Naive thymus-derived CD8-positive, alpha-beta T cell (primary cell): ENCODE results near the gene CACYBP. TPM values are rescaled to one million over a fixed set of nuclear protein-coding genes. Genes with fewer than 3 reads are reported as not detected.

Experiments used
- ATAC-seq, 2 donors: fragments of 150-1000 bp; cut with Tn5 transposase in 1 of 2; sonication (Bioruptor Pico), chemical (Tn5 transposase) in 1 of 2; 1 replicate in 1 of 2; 2 replicates in 1 of 2; pipeline ENCODE4 v1.10.0; 2021; ENCODE audit warnings: mild to moderate bottlenecking in 2 of 2, moderate library complexity in 2 of 2
- POLR2A ChIA-PET: fragments of 350-600 bp; sonication (Branson Sonifier 250); formaldehyde crosslinking; loops from one replicate; lab custom pipeline; 2021; ENCODE audit warnings: antibody characterized with exemption; lab: Charles Lee
- DNase-seq, 10 donors: peaks; one replicate each; pipeline versions ENCODE4 v3.0.0 to v3.0.0-alpha.2; 2020 to 2022
- H3K27ac Mint-ChIP-seq, 10 donors: one replicate each; pipeline ENCODE4 v1.8.0; 2020 to 2022; ENCODE audit warnings: mild to moderate bottlenecking in 10 of 10, mixed read lengths in 10 of 10, moderate library complexity in 4 of 10, inconsistent platforms in 1 of 10
- H3K27me3 Mint-ChIP-seq, 5 donors: one replicate each; pipeline ENCODE4 v1.8.0; 2021 to 2022; ENCODE audit warnings: mixed read lengths in 5 of 5
- H3K36me3 Mint-ChIP-seq, 3 donors: one replicate each; pipeline ENCODE4 v1.8.0; 2020 to 2022; ENCODE audit warnings: mixed read lengths in 3 of 3, mild to moderate bottlenecking in 2 of 3, inconsistent platforms in 1 of 3
- H3K4me1 Mint-ChIP-seq, 4 donors: one replicate each; pipeline ENCODE4 v1.8.0; 2021 to 2022; ENCODE audit warnings: mixed read lengths in 4 of 4
- H3K4me3 Mint-ChIP-seq, 10 donors: one replicate each; pipeline ENCODE4 v1.8.0; 2020 to 2022; ENCODE audit warnings: mild to moderate bottlenecking in 10 of 10, mixed read lengths in 10 of 10, moderate library complexity in 6 of 10, inconsistent platforms in 1 of 10
- H3K9me3 Mint-ChIP-seq, 9 donors: one replicate each; pipeline ENCODE4 v1.8.0; 2020 to 2022; ENCODE audit warnings: mixed read lengths in 9 of 9, mild to moderate bottlenecking in 3 of 9, inconsistent platforms in 1 of 9, moderate library complexity in 1 of 9
- polyA plus RNA-seq, 3 donors: library from polyadenylated mRNA; unstranded; fragments of 300-500 nt; fragmentation: Illumina TruSeq; gene quantifications; one replicate each; pipeline ENCODE4 v1.2.3, GENCODE V29; 2021
- total RNA-seq, 8 experiments: library from RNA in 2 of 8; stranded (reverse) in 2 of 8; gene quantifications; one replicate each; pipeline ENCODE4 v1.2.3 and lab custom pipeline; 2021 to 2026

Gene CACYBP
- total and polyA plus RNA-seq, 5 experiments from 2014 or later: 97.3 to 185 (median 167) TPM

DNA sequence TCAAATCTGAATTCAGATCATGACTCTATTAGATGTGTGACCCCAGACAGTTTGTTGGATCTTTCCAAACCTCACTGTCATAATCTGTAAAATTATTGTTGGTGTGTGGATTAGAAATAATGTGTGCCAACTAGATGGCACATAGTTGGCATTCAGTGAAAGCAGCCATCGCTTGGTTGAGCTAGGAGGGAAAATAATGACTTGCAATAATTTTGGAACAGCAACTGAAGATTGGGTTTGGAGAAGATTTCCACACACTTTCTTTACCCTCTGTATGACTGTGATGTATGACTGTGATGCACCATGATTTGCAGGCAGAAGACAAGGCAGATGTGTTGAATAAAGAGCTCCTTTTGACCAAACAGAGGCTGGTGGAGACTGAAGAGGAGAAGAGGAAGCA is 24.0 kb upstream of the CACYBP start:
- DNase-seq (no peak), ATAC-seq (no peak)
- POLR2A ChIA-PET: interaction anchor here (0.6 to 2.6 kb wide), 3 partner anchors 10 to 52 kb away, joined by 3 to 9 read pairs (median 5); no protein-coding TSS in a partner anchor
- Mint-ChIP-seq H3K27ac (peak overlapping the region in 3 of 10 donors; percentile 11 to 60 (median 53)), H3K9me3 (no peaks in the 10 kb centered on the region), H3K27me3 (no peaks in the 10 kb centered on the region), H3K4me3 (peak overlapping the region in 1 of 10 donors; percentile 8), H3K4me1 (peaks cover 24 to 49% (median 35%) of the 10 kb centered on the region in 4 donors), H3K36me3 (peaks cover 12 to 64% (median 50%) of the 10 kb centered on the region in 3 donors)

- no peak for DNase-seq
- Mint-ChIP-seq H3K27me3 (no peaks in the 10 kb centered on the region), H3K4me3 (no peak overlapping the region), H3K36me3 (peaks cover 16 to 71% (median 52%) of the 10 kb centered on the region in 3 donors), H3K9me3 (no peaks in the 10 kb centered on the region), H3K4me1 (peaks cover 23 to 45% (median 31%) of the 10 kb centered on the region in 4 donors), H3K27ac (peak overlapping the region in 2 of 10 donors; percentile 26 to 57)
- POLR2A ChIA-PET: interaction anchor here (0.6 to 2.6 kb wide), 6 partner anchors 11 to 98 kb away, joined by 3 to 9 read pairs (median 5); no protein-coding TSS in a partner anchor
- ATAC-seq: no peak
Observed at GRCh38 chr1:174976436-174977108, 23.2 kb upstream of the CACYBP start.

DNA sequence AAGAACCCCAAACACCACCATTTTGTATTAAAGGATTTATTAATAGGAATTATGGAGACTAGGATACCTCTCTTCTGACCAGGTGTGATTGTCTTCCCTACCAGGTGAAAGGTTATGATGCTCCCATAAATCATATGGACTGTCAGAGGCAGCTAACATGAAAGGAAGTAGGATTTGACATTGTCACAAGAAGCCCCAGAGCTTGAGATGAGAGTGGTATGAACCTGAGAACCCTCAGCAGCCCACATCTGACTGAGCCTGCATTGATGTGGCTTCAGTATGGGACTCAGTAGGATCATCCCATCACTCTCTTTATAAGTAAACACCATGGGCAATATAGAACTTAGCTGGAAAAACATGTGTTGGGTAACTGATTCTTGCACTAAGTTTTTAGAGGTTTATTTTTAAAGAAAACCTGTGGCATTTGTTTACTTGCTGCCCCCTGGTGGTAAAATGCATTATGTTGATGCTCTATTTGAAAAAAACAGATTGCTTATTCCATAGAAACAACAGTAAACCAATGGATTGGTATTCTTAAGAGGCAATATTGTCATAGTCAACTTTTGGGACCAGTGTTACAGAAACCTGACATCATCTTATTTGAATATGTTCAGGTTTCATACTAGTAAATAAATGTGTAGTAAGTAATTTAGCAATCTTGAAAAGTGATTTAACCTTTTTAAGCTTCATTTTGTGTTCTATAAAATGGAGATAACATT is 16.6 kb upstream of the CACYBP start:
- DNase-seq (peak in 8 of 10 donors; percentile 28 to 68 (median 53)), ATAC-seq (peak in 1 of 2 donors; percentile 49)
- peak overlapping the region in 8 of 10 donors; percentile 8 to 75 (median 42) for H3K27ac Mint-ChIP-seq
- peaks cover 0 to 3% (median 0%) of the 10 kb centered on the region in 9 donors for H3K9me3 Mint-ChIP-seq
- H3K4me3 Mint-ChIP-seq: no peak overlapping the region
- H3K4me1 Mint-ChIP-seq: peaks cover 9 to 31% (median 28%) of the 10 kb centered on the region in 4 donors
- H3K36me3 Mint-ChIP-seq: peaks cover 17 to 51% (median 30%) of the 10 kb centered on the region in 3 donors
- POLR2A ChIA-PET: interaction anchor here (0.8 to 1.9 kb wide), 8 partner anchors 10 to 105 kb away, joined by 3 to 19 read pairs (median 4); partner anchors contain the start of gene CACYBP
- no peaks in the 10 kb centered on the region for H3K27me3 Mint-ChIP-seq

- Mint-ChIP-seq H3K4me1 (peaks cover 18 to 41% (median 39%) of the 10 kb centered on the region in 4 donors), H3K27me3 (no peaks in the 10 kb centered on the region), H3K36me3 (peaks cover 17 to 43% (median 29%) of the 10 kb centered on the region in 3 donors), H3K4me3 (peak overlapping the region in 1 of 10 donors; percentile 25), H3K9me3 (peaks cover 0 to 3% (median 0%) of the 10 kb centered on the region in 9 donors), H3K27ac (peak overlapping the region in 4 of 10 donors; percentile 9 to 70 (median 66))
- ATAC-seq: no peak
- POLR2A ChIA-PET: interaction anchor here (1.3 to 3.0 kb wide), 3 partner anchors 12 to 18 kb away, joined by 5 to 16 read pairs (median 5); no protein-coding TSS in a partner anchor
- DNase-seq: no peak
Observed at GRCh38 chr1:174984952-174985351, 14.8 kb upstream of the CACYBP start.

DNA sequence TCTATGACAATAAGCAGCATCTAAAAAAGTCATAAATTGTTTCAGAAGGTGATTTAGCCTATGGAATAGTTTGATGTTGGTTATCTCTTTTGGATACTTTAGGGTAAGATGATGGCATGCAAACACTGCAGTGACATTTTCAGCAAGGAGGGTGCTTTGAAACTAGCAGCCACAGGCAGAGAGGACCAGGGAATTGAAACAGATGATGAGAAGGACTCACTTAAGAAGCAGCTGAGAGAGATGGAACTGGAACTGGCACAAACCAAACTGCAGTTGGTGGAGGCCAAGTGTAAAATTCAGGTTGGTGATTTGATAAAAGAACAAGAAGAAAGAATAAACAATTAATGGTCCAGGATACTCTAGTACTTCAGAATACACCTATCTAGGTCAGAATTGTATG is 11.2 kb upstream of the CACYBP start:
- Mint-ChIP-seq H3K4me3 (peak overlapping the region in 8 of 10 donors; percentile 5 to 56 (median 36)), H3K4me1 (peaks cover 13 to 39% (median 33%) of the 10 kb centered on the region in 4 donors)

GRCh38 chr1:174988986-174989385 is 10.8 kb upstream of the CACYBP start:
- POLR2A ChIA-PET: interaction anchor here (1.2 to 2.0 kb wide), 3 partner anchors 10 to 189 kb away, joined by 5 to 25 read pairs (median 7); partner anchors contain the start of gene CACYBP
- no peaks in the 10 kb centered on the region for H3K27me3 Mint-ChIP-seq
- peaks cover 0 to 16% (median 4%) of the 10 kb centered on the region in 3 donors for H3K36me3 Mint-ChIP-seq
- peak overlapping the region; percentile 45 to 97 (median 96) for H3K27ac Mint-ChIP-seq
- H3K4me3 Mint-ChIP-seq: peak overlapping the region; percentile 9 to 87 (median 60)
- ATAC-seq (no peak), DNase-seq (no peak)
- H3K9me3 Mint-ChIP-seq: no peaks in the 10 kb centered on the region
- peaks cover 13 to 39% (median 33%) of the 10 kb centered on the region in 4 donors for H3K4me1 Mint-ChIP-seq

More for the DNA sequence above, 11.2 kb upstream of the CACYBP start:
- POLR2A ChIA-PET: interaction anchor here (1.2 to 2.0 kb wide), 3 partner anchors 11 to 189 kb away, joined by 5 to 25 read pairs (median 7); partner anchors contain the start of gene CACYBP
- Mint-ChIP-seq H3K36me3 (peaks cover 0 to 16% (median 4%) of the 10 kb centered on the region in 3 donors), H3K27me3 (no peaks in the 10 kb centered on the region), H3K27ac (peak overlapping the region in 9 of 10 donors; percentile 1 to 97 (median 80)), H3K9me3 (no peaks in the 10 kb centered on the region)
- ATAC-seq (no peak), DNase-seq (no peak)

- POLR2A ChIA-PET: interaction anchor here (0.5 to 2.0 kb wide), 5 partner anchors 10 to 318 kb away, joined by 3 to 25 read pairs (median 6); partner anchors contain the start of gene CACYBP
- Mint-ChIP-seq H3K4me3 (peak overlapping the region; percentile 71 to 90 (median 85)), H3K36me3 (peaks cover 0 to 16% (median 4%) of the 10 kb centered on the region in 3 donors), H3K27me3 (no peaks in the 10 kb centered on the region), H3K27ac (peak overlapping the region; percentile 91 to 97 (median 96)), H3K4me1 (peaks cover 13 to 37% (median 30%) of the 10 kb centered on the region in 4 donors), H3K9me3 (no peaks in the 10 kb centered on the region)
- DNase-seq (no peak), ATAC-seq (no peak)
Observed at GRCh38 chr1:174989536-174990220, 10.1 kb upstream of the CACYBP start.

- Mint-ChIP-seq H3K4me1 (peaks cover 11 to 29% (median 23%) of the 10 kb centered on the region in 4 donors), H3K4me3 (peak overlapping the region; percentile 77 to 90 (median 88)), H3K9me3 (no peaks in the 10 kb centered on the region), H3K27ac (peak overlapping the region; percentile 91 to 97 (median 96)), H3K27me3 (no peaks in the 10 kb centered on the region), H3K36me3 (peaks cover 0 to 16% (median 4%) of the 10 kb centered on the region in 3 donors)
- ATAC-seq (peak; percentile 64 to 70), DNase-seq (peak in 3 of 10 donors; percentile 32 to 40 (median 38))
- POLR2A ChIA-PET: interaction anchor here (1.8 to 2.0 kb wide), 2 partner anchors 9 to 191 kb away, joined by 5 to 25 read pairs; partner anchors contain the start of gene CACYBP
Observed at GRCh38 chr1:174990382-174990999, 9.3 kb upstream of the CACYBP start.

- no peak for DNase-seq
- no peak for ATAC-seq
- Mint-ChIP-seq H3K36me3 (peaks cover 0 to 18% (median 4%) of the 10 kb centered on the region in 3 donors), H3K27ac (peak overlapping the region in 7 of 10 donors; percentile 31 to 67 (median 50)), H3K4me1 (peaks cover 11 to 27% (median 18%) of the 10 kb centered on the region in 4 donors), H3K4me3 (peak overlapping the region in 2 of 10 donors; percentile 10 to 24), H3K9me3 (no peaks in the 10 kb centered on the region), H3K27me3 (no peaks in the 10 kb centered on the region)
- POLR2A ChIA-PET: interaction anchor here (1.0 to 1.4 kb wide), 3 partner anchors 26 to 192 kb away, joined by 3 to 4 read pairs (median 3); partner anchors contain the start of gene MRPS14
Observed at GRCh38 chr1:174991473-174991872, 8.3 kb upstream of the CACYBP start.

GRCh38 chr1:174995121-174995520 is 4.6 kb upstream of the CACYBP start:
- H3K27me3 Mint-ChIP-seq: no peaks in the 10 kb centered on the region
- ATAC-seq (no peak), DNase-seq (no peak)
- H3K9me3 Mint-ChIP-seq: no peaks in the 10 kb centered on the region
- H3K36me3 Mint-ChIP-seq: peaks cover 0 to 6% (median 0%) of the 10 kb centered on the region in 3 donors
- POLR2A ChIA-PET: interaction anchor here (1.0 to 6.3 kb wide), 2 partner anchors 12 to 27 kb away, joined by 3 to 204 read pairs; no protein-coding TSS in a partner anchor
- no peak overlapping the region for H3K4me3 Mint-ChIP-seq
- H3K27ac Mint-ChIP-seq: peak overlapping the region in 1 of 10 donors; percentile 61
- peaks cover 0 to 20% (median 11%) of the 10 kb centered on the region in 4 donors for H3K4me1 Mint-ChIP-seq

- Mint-ChIP-seq H3K4me1 (peaks cover 7 to 18% (median 13%) of the 10 kb centered on the region in 4 donors), H3K36me3 (peaks cover 0 to 6% (median 0%) of the 10 kb centered on the region in 3 donors), H3K4me3 (no peak overlapping the region), H3K27me3 (no peaks in the 10 kb centered on the region), H3K27ac (peak overlapping the region in 3 of 10 donors; percentile 5 to 65 (median 54)), H3K9me3 (no peaks in the 10 kb centered on the region)
- ATAC-seq (no peak), DNase-seq (no peak)
- POLR2A ChIA-PET: interaction anchor here (1.0 to 6.3 kb wide), 2 partner anchors 13 to 28 kb away, joined by 3 to 204 read pairs; no protein-coding TSS in a partner anchor
Observed at GRCh38 chr1:174995916-174996315, 3.8 kb upstream of the CACYBP start.
